Measurements from ENCODE around the gene DOCK4.

The DOCK4 gene

DNA sequence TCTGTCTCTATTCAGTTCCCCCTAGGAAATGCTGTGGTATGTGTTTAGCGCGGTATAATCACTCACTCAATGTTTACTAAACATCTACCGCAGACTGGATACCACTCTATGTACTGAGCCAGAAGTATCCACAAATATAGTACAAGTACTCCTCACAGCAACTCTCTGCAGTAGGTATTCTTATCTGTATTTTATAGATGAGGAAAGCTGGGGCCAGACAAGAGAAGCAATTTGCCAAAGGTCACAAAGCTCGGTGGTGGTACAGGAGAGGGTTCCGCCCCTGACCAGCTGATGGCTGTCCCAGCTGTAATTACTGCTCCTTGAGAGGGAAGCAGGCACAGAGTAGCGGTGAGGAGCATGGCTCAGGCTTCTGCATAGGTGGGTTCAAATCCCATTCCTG lies 184.1 kb downstream of the DOCK4 start:
- Histone ChIP-seq H3K27ac (ENCODE audit: poor library complexity, severe bottlenecking) (no peak overlapping the region), H3K9me3 (ENCODE audit: severe bottlenecking) (no peaks in the 10 kb centered on the region), H3K36me3 (ENCODE audit: low read depth) (no peaks in the 10 kb centered on the region), H3K27me3 (ENCODE audit: insufficient read depth, poor library complexity, severe bottlenecking) (no peaks in the 10 kb centered on the region), H3K4me1 (ENCODE audit: insufficient read depth, poor library complexity, severe bottlenecking) (peaks cover 2% of the 10 kb centered on the region), H3K4me3 (ENCODE audit: severe bottlenecking) (no peak overlapping the region)
- no peak for DNase-seq (ENCODE audit: low spot score)
- no peak for TF ChIP-seq CTCF (IDR thresholded peaks at IDR 0.05; ENCODE audit: poor library complexity, severe bottlenecking)
- no peak for ATAC-seq (ENCODE audit: low read depth)

DNA sequence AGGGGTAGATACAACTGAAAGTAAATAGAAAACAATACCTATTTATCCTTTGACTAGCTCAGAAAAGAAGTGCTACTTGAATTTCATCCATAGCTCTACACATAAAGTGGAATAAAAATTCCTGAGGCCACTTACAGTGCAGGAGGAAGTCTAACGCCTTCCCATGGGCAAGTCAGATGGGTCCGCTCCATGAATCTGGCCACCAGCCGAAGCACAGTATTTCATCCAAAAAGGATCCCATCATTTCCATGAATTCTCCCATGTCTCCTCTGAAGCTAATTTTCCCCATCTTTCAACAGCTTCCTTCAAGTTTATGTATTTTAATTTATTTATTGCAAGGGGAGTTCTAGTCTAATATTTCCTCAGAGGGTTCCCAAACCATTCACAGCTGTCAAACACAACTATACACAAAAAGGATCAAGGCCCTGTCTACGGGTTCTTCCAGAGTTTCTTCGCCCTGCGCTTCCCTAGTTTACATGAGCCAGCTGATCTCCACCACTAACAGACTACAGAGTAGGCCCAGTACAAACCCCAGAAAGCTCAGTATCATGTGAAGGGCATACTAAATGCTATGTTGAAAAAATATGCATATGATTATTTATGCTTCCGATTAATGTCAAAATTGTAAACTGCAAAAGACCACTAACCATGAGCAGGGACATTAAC lies 184.7 kb downstream of the DOCK4 start:
- no peak overlapping the region for H3K27ac ChIP-seq (ENCODE audit: poor library complexity, severe bottlenecking)
- DNase-seq (ENCODE audit: low spot score) (no peak), ATAC-seq (ENCODE audit: low read depth) (no peak)
- TF ChIP-seq CTCF (IDR thresholded peaks at IDR 0.05; ENCODE audit: poor library complexity, severe bottlenecking): no peak
- H3K4me1 ChIP-seq (ENCODE audit: insufficient read depth, poor library complexity, severe bottlenecking): peaks cover 2% of the 10 kb centered on the region
- no peak overlapping the region for H3K4me3 ChIP-seq (ENCODE audit: severe bottlenecking)
- H3K27me3 ChIP-seq (ENCODE audit: insufficient read depth, poor library complexity, severe bottlenecking): no peaks in the 10 kb centered on the region
- no peaks in the 10 kb centered on the region for H3K9me3 ChIP-seq (ENCODE audit: severe bottlenecking)
- no peaks in the 10 kb centered on the region for H3K36me3 ChIP-seq (ENCODE audit: low read depth)

- H3K36me3 ChIP-seq (ENCODE audit: low read depth): no peaks in the 10 kb centered on the region
- peaks cover 2% of the 10 kb centered on the region for H3K4me1 ChIP-seq (ENCODE audit: insufficient read depth, poor library complexity, severe bottlenecking)
- H3K4me3 ChIP-seq (ENCODE audit: severe bottlenecking): no peak overlapping the region
- ATAC-seq (ENCODE audit: low read depth) (no peak), DNase-seq (ENCODE audit: low spot score) (no peak)
- H3K9me3 ChIP-seq (ENCODE audit: severe bottlenecking): no peaks in the 10 kb centered on the region
- no peak for TF ChIP-seq CTCF (IDR thresholded peaks at IDR 0.05; ENCODE audit: poor library complexity, severe bottlenecking)
- no peaks in the 10 kb centered on the region for H3K27me3 ChIP-seq (ENCODE audit: insufficient read depth, poor library complexity, severe bottlenecking)
- no peak overlapping the region for H3K27ac ChIP-seq (ENCODE audit: poor library complexity, severe bottlenecking)
These were observed 185.4 kb downstream of the DOCK4 start for GRCh38 chr7:112020800-112021199.

GRCh38 chr7:112019932-112020331 lies 186.3 kb downstream of the DOCK4 start:
- Histone ChIP-seq H3K27ac (ENCODE audit: poor library complexity, severe bottlenecking) (no peak overlapping the region), H3K36me3 (ENCODE audit: low read depth) (no peaks in the 10 kb centered on the region), H3K4me3 (ENCODE audit: severe bottlenecking) (no peak overlapping the region), H3K9me3 (ENCODE audit: severe bottlenecking) (no peaks in the 10 kb centered on the region), H3K27me3 (ENCODE audit: insufficient read depth, poor library complexity, severe bottlenecking) (no peaks in the 10 kb centered on the region), H3K4me1 (ENCODE audit: insufficient read depth, poor library complexity, severe bottlenecking) (peaks cover 2% of the 10 kb centered on the region)
- DNase-seq (ENCODE audit: low spot score): no peak
- no peak; the same call in 2 of the 3 replicates for ATAC-seq (ENCODE audit: low read depth)
- no peak for TF ChIP-seq CTCF (IDR thresholded peaks at IDR 0.05; ENCODE audit: poor library complexity, severe bottlenecking)

DNA sequence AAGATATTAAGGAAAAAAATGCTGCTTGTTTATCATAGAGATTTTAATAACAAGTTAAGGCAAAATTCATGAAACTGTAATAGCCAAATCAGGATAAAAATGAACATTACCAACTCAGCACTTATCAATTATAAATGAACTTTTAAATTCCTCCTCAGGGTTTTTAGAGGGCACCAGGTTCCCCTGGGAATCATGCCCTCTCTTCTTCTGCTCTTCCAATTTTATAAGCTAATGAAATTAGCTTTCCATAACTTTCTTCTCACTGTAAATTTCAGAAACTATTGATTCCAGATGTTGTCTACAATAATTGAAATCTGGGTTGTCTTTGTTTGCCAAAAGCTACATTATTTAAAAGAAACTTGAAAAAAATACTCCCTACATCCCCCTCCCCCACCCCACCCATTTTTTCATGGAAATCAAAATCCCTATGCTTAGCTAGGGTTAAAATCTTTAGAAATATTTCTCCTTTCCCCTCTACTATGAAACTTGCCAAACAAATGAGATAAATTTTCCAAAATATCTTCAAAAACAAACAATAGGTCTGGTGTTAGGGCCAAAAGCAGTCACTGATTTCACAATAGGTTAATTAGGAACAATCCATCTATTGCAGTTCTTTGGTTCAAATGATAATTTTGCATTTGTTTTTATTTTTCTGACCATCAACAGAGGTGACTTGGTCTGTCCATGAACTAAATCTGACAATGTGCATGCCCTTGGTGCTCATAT lies 187.7 kb downstream of the DOCK4 start:
- DNase-seq (ENCODE audit: low spot score) (no peak), ATAC-seq (ENCODE audit: low read depth) (no peak)
- Histone ChIP-seq H3K9me3 (ENCODE audit: severe bottlenecking) (no peaks in the 10 kb centered on the region), H3K27ac (ENCODE audit: poor library complexity, severe bottlenecking) (no peak overlapping the region), H3K4me3 (ENCODE audit: severe bottlenecking) (no peak overlapping the region), H3K4me1 (ENCODE audit: insufficient read depth, poor library complexity, severe bottlenecking) (peaks cover 2% of the 10 kb centered on the region), H3K36me3 (ENCODE audit: low read depth) (no peaks in the 10 kb centered on the region), H3K27me3 (ENCODE audit: insufficient read depth, poor library complexity, severe bottlenecking) (no peaks in the 10 kb centered on the region)
- TF ChIP-seq CTCF (IDR thresholded peaks at IDR 0.05; ENCODE audit: poor library complexity, severe bottlenecking): no peak

All from RWPE2 (cell line).